HepG2 (cell line): ENCODE measurements around the gene RBBP8NL. TPM values are rescaled to one million over a fixed set of nuclear protein-coding genes. Genes with fewer than 3 reads are reported as not detected.
A peak's percentile ranks its signal among the peaks of the same experiment; 100 is the strongest.

Source experiments
- ARNTL ChIP-seq: sonication (generic); formaldehyde crosslinking; IDR thresholded peaks from 2 replicates; pipeline ENCODE4 v1.4.0; 2020; ENCODE audit warnings: mild to moderate bottlenecking, missing genetic modification reagents
- ATM ChIP-seq: fragments of 450-650 bp; IDR thresholded peaks from 2 replicates; pipeline ENCODE4 v1.7.1; 2017; ENCODE audit warnings: mild to moderate bottlenecking, borderline replicate concordance
- FOXJ3 ChIP-seq: sonication (generic); formaldehyde crosslinking; IDR thresholded peaks from 2 replicates; pipeline ENCODE4 v1.4.0; 2020; ENCODE audit warnings: missing genetic modification reagents, mild to moderate bottlenecking, borderline replicate concordance
- HIVEP1 ChIP-seq: sonication (generic); formaldehyde crosslinking; IDR thresholded peaks from 2 replicates; pipeline ENCODE4 v1.4.0; 2020; ENCODE audit warnings: mild to moderate bottlenecking, missing genetic modification reagents
- MYC ChIP-seq: sonication (generic); formaldehyde crosslinking; IDR thresholded peaks from 2 replicates; pipeline ENCODE4 v1.9.0; 2021; ENCODE audit warnings: missing genetic modification reagents, borderline replicate concordance
- NR1H2 ChIP-seq: sonication (generic); formaldehyde crosslinking; IDR thresholded peaks from 2 replicates; pipeline ENCODE4 v1.8.1; 2022; ENCODE audit warnings: low read depth, missing genetic modification reagents, borderline replicate concordance
- NR2F1 ChIP-seq, 2 experiments: fragments of 450-650 bp in 1 of 2; formaldehyde crosslinking in 1 of 2; IDR thresholded peaks; 2 replicates each; pipeline versions ENCODE4 v1.5.0 to v1.6.1; 2016 to 2020; ENCODE audit warnings: mild to moderate bottlenecking in 1 of 2, missing compliant biosample characterization in 1 of 2, missing genetic modification reagents in 1 of 2, moderate library complexity in 1 of 2
- PHF8 ChIP-seq: sonication (generic); formaldehyde crosslinking; IDR thresholded peaks from 2 replicates; pipeline ENCODE4 v1.5.0; 2020; ENCODE audit warnings: missing genetic modification reagents
- RBAK ChIP-seq: sonication (generic); formaldehyde crosslinking; IDR thresholded peaks from 2 replicates; pipeline ENCODE4 v1.5.1; 2020; ENCODE audit warnings: mild to moderate bottlenecking, missing genetic modification reagents
- SNAPC4 ChIP-seq: sonication (generic); formaldehyde crosslinking; IDR thresholded peaks from 2 replicates; pipeline ENCODE4 v1.4.0; 2020; ENCODE audit warnings: mild to moderate bottlenecking, missing genetic modification reagents
- SRSF9 ChIP-seq: fragments of 200-400 bp; formaldehyde crosslinking; IDR thresholded peaks from 2 replicates; pipeline ENCODE4 v1.6.1; 2018; ENCODE audit warnings: borderline replicate concordance, mild to moderate bottlenecking, low read depth, low read length; ENCODE audit not compliant: insufficient read depth, poor library complexity, severe bottlenecking
- TCF7L2 ChIP-seq: IDR thresholded peaks from 2 replicates; pipeline ENCODE4 v1.6.1; 2011; ENCODE audit warnings: mild to moderate bottlenecking, low read depth, low read length, moderate library complexity
- UBTF ChIP-seq: sonication (generic); formaldehyde crosslinking; IDR thresholded peaks from 2 replicates; pipeline ENCODE4 v1.4.0; 2020; ENCODE audit warnings: mild to moderate bottlenecking, missing genetic modification reagents
- ZNF260 ChIP-seq: sonication (generic); formaldehyde crosslinking; IDR thresholded peaks from 2 replicates; pipeline ENCODE4 v1.4.0; 2020; ENCODE audit warnings: missing genetic modification reagents, low read depth, mild to moderate bottlenecking, borderline replicate concordance
- ZNF460 ChIP-seq: sonication (generic); formaldehyde crosslinking; IDR thresholded peaks from 2 replicates; pipeline ENCODE4 v1.5.1; 2020; ENCODE audit warnings: missing genetic modification reagents, mild to moderate bottlenecking, borderline replicate concordance
- ZNF510 ChIP-seq: sonication (generic); formaldehyde crosslinking; IDR thresholded peaks from 2 replicates; pipeline ENCODE4 v1.4.0; 2020; ENCODE audit warnings: low read depth, mild to moderate bottlenecking, missing genetic modification reagents
- ZNF530 ChIP-seq: sonication (generic); formaldehyde crosslinking; IDR thresholded peaks from 2 replicates; pipeline ENCODE4 v1.5.0; 2020; ENCODE audit warnings: low read depth, mild to moderate bottlenecking, missing genetic modification reagents
- ZNF567 ChIP-seq: sonication (generic); formaldehyde crosslinking; IDR thresholded peaks from 2 replicates; pipeline ENCODE4 v1.8.1; 2023; ENCODE audit warnings: mild to moderate bottlenecking, missing genetic modification reagents, borderline replicate concordance
- ZSCAN25 ChIP-seq: sonication (generic); formaldehyde crosslinking; IDR thresholded peaks from 2 replicates; pipeline ENCODE4 v1.8.0; 2022; ENCODE audit warnings: mild to moderate bottlenecking, missing genetic modification reagents
- polyA plus RNA-seq, 8 experiments: library from polyadenylated mRNA; depleted of rRNA in 3 of 8; stranded (reverse) in 7 of 8; unstranded in 1 of 8; fragments of >200 nt; fragmentation: Illumina TruSeq in 4 of 8; extraction: Trizol in 4 of 8; gene quantifications; 2 replicates each; pipeline versions ENCODE4 v1.2.1 to v1.2.3, GENCODE V29; 2011 to 2016; ENCODE audit warnings: low read depth in 4 of 8, missing spikeins in 1 of 8, mixed read lengths in 1 of 8; ENCODE audit not compliant: insufficient read depth in 1 of 8
- total RNA-seq, 5 experiments: library from RNA; depleted of rRNA; stranded (reverse); fragments of >200 nt; fragmentation: Illumina TruSeq; extraction: Trizol; gene quantifications; 2 replicates each; pipeline ENCODE4 v1.2.3, GENCODE V29; 2016; ENCODE audit warnings: low read depth in 1 of 5
- TF ChIP-seq, protein P1 (sequence below): sonication (generic); formaldehyde crosslinking; IDR thresholded peaks from 2 replicates; pipeline ENCODE4 v1.4.0; 2020; ENCODE audit warnings: mild to moderate bottlenecking, missing genetic modification reagents, borderline replicate concordance

Gene RBBP8NL
- total and polyA plus RNA-seq, 2 of the 13 experiments (the other 11 are each of a cell fraction or from before 2014, with no cell fraction given) = 0.69 to 0.86 TPM

- no peak for TF ChIP-seq SNAPC4 (CRISPR knock-in tag)
- TF ChIP-seq ATM = no peak
- no peak for TF ChIP-seq ZNF530
- TF ChIP-seq RBAK (CRISPR knock-in tag) = no peak
- TF ChIP-seq ZSCAN25 = 0 out of 2 replicates have a peak, but pooled peaks have one; percentile 54
- no peak for TF ChIP-seq ZNF567 (CRISPR knock-in tag)
- no peak for TF ChIP-seq PHF8 (CRISPR knock-in tag)
- no peak; a peak in 1 of 4 replicates for TF ChIP-seq NR2F1 (CRISPR knock-in tag; IDR thresholded peaks at IDR 0.05)
- TF ChIP-seq FOXJ3 = no peak
- TF ChIP-seq, protein P1, sequence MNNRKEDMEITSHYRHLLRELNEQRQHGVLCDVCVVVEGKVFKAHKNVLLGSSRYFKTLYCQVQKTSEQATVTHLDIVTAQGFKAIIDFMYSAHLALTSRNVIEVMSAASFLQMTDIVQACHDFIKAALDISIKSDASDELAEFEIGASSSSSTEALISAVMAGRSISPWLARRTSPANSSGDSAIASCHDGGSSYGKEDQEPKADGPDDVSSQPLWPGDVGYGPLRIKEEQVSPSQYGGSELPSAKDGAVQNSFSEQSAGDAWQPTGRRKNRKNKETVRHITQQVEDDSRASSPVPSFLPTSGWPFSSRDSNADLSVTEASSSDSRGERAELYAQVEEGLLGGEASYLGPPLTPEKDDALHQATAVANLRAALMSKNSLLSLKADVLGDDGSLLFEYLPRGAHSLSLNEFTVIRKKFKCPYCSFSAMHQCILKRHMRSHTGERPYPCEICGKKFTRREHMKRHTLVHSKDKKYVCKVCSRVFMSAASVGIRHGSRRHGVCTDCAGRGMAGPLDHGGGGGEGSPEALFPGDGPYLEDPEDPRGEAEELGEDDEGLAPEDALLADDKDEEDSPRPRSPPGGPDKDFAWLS = no peak
- TF ChIP-seq MYC = no peak
- no peak for TF ChIP-seq ZNF460 (CRISPR knock-in tag)
- no peak for TF ChIP-seq UBTF (CRISPR knock-in tag)
- TF ChIP-seq ARNTL (CRISPR knock-in tag) = no peak
- no peak for TF ChIP-seq SRSF9
- TF ChIP-seq ZNF260 (CRISPR knock-in tag) = no peak
- no peak for TF ChIP-seq HIVEP1 (CRISPR knock-in tag)
- no peak for TF ChIP-seq ZNF510 (CRISPR knock-in tag)
- TF ChIP-seq NR1H2 = no peak
- no peak for TF ChIP-seq TCF7L2
Measured at GRCh38 chr20:62363920-62364851, 63.2 kb downstream of the RBBP8NL start (continued).
